Kidney glomerular epithelial cell (primary cell): ENCODE data around the gene PTPRE.

Experiments used
- DNase-seq: peaks from one replicate; lab custom pipeline; 2025; lab: John Stamatoyannopoulos, UW

PTPRE gene

GRCh38 chr10:127883516-127883915 is 23.4 kb upstream of the PTPRE start:
- no peak for DNase-seq

GRCh38 chr10:127884501-127884900 is 22.4 kb upstream of the PTPRE start:
- no peak for DNase-seq

- DNase-seq, result no peak
Observed at GRCh38 chr10:127886371-127887051, 20.4 kb upstream of the PTPRE start.

GRCh38 chr10:127887541-127888415 is 19.1 kb upstream of the PTPRE start:
- DNase-seq, result no peak

- no peak for DNase-seq
Observed at GRCh38 chr10:127888521-127889312, 18.2 kb upstream of the PTPRE start.

GRCh38 chr10:127889605-127890195 is 17.2 kb upstream of the PTPRE start:
- no peak for DNase-seq

- DNase-seq, result no peak
Observed at GRCh38 chr10:127890216-127890615, 16.7 kb upstream of the PTPRE start.

GRCh38 chr10:127890832-127891334 is 16.0 kb upstream of the PTPRE start:
- no peak for DNase-seq

- DNase-seq, result no peak
Observed at GRCh38 chr10:127892743-127893142, 14.2 kb upstream of the PTPRE start, which contains the start of gene CLRN3. TSS of gene CLRN3 (minus strand) at chr10:127892941. CDS start at chr10:127892784, 157 bp downstream.

GRCh38 chr10:127894146-127894545 is 12.8 kb upstream of the PTPRE start:
- DNase-seq, result no peak

GRCh38 chr10:127896590-127896989 is 10.3 kb upstream of the PTPRE start:
- DNase-seq, result no peak

- no peak for DNase-seq
Observed at GRCh38 chr10:127897177-127897576, 9.7 kb upstream of the PTPRE start.

GRCh38 chr10:127899766-127900387 is 7.0 kb upstream of the PTPRE start:
- DNase-seq, result no peak

- no peak for DNase-seq
Observed at GRCh38 chr10:127903789-127904188, 3.1 kb upstream of the PTPRE start.

- DNase-seq, result no peak
Observed at GRCh38 chr10:127904311-127905000, 2.4 kb upstream of the PTPRE start.

- DNase-seq, result no peak
Observed at GRCh38 chr10:127905001-127905847, 1.7 kb upstream of the PTPRE start.

- no peak for DNase-seq
Observed at GRCh38 chr10:127905848-127906261, 1.0 kb upstream of the PTPRE start.

GRCh38 chr10:127907411-127908105 is 655 bp downstream of the PTPRE start:
- DNase-seq, result no peak
